B cell (primary cell): ENCODE data around the gene ZNF575. TPM values are rescaled to one million over a fixed set of nuclear protein-coding genes. Genes with fewer than 3 reads are reported as not detected.

Source experiments
- ATAC-seq: fragments of 200-7000 bp; cut with Tn5 transposase; one replicate; pipeline ENCODE4 v1.10.0; 2021; ENCODE audit warnings: low read depth, mild to moderate bottlenecking, moderate number of reproducible peaks, moderate library complexity
- CTCF ChIA-PET: fragments of 350-600 bp; sonication (Branson Sonifier 250); formaldehyde crosslinking; loops from one replicate; lab custom pipeline; 2021; ENCODE audit warnings: antibody characterized with exemption, inconsistent platforms; lab: Charles Lee
- POLR2A ChIA-PET: fragments of 350-600 bp; sonication (Branson Sonifier 250); formaldehyde crosslinking; loops from one replicate; lab custom pipeline; 2021; ENCODE audit warnings: antibody characterized with exemption; lab: Charles Lee
- DNase-seq: peaks from one replicate; pipeline ENCODE4 v3.0.0; 2013
- H2AFZ ChIP-seq: 2 replicates; pipeline ENCODE4 v1.6.1; 2012; ENCODE audit warnings: mild to moderate bottlenecking, low read depth, low read length; ENCODE audit not compliant: insufficient read depth, poor library complexity, severe bottlenecking
- H3K27ac ChIP-seq, 2 donors: 1 replicate in 1 of 2; 2 replicates in 1 of 2; pipeline ENCODE4 v1.5.1; 2012 to 2013; ENCODE audit warnings: low read length in 2 of 2, mild to moderate bottlenecking in 2 of 2, moderate library complexity in 1 of 2
- H3K27me3 ChIP-seq, 4 experiments: fragments of 200-600 bp in 1 of 4; sonication (generic) in 1 of 4; replicated peaks in 1 of 4; 1 replicate in 2 of 4; 2 replicates in 2 of 4; pipeline versions ENCODE4 v1.6.1 to v1.7.0; 2013 to 2016; ENCODE audit warnings: low read length in 3 of 4, mild to moderate bottlenecking in 2 of 4, mixed read lengths in 1 of 4, moderate library complexity in 1 of 4; ENCODE audit not compliant: insufficient read depth in 4 of 4, control insufficient read depth in 3 of 4; ENCODE audit errors: control extremely low read depth in 1 of 4
- H3K36me3 ChIP-seq, 2 experiments: replicated peaks in 1 of 2; 1 replicate in 1 of 2; 2 replicates in 1 of 2; pipeline versions ENCODE4 v1.6.1 to v1.7.1; 2013; ENCODE audit warnings: low read length in 1 of 2; ENCODE audit not compliant: insufficient read depth in 2 of 2, control insufficient read depth in 1 of 2; ENCODE audit errors: control extremely low read depth in 1 of 2, extremely low read depth in 1 of 2
- H3K4me1 ChIP-seq, 2 donors: fragments of 200-600 bp in 1 of 2; sonication (generic) in 1 of 2; 1 replicate in 1 of 2; 2 replicates in 1 of 2; pipeline versions ENCODE4 v1.5.1 to v1.6.1; 2013 to 2017; ENCODE audit warnings: low read length in 2 of 2; ENCODE audit not compliant: control insufficient read depth in 2 of 2, insufficient read depth in 2 of 2
- H3K4me2 ChIP-seq: replicated peaks from 2 replicates; pipeline ENCODE3; 2012; ENCODE audit warnings: mild to moderate bottlenecking, low read depth, low read length; ENCODE audit not compliant: poor library complexity, severe bottlenecking
- H3K4me3 ChIP-seq, 5 experiments: fragments of 200-600 bp in 1 of 5; sonication (generic) in 1 of 5; 1 replicate in 3 of 5; 2 replicates in 2 of 5; pipeline versions ENCODE4 v1.5.1 to v1.7.0; 2011 to 2016; ENCODE audit warnings: low read length in 4 of 5, mild to moderate bottlenecking in 4 of 5, low read depth in 2 of 5, control low read depth in 1 of 5, moderate library complexity in 1 of 5; ENCODE audit not compliant: insufficient read depth in 1 of 5; ENCODE audit errors: control extremely low read depth in 1 of 5, extremely low read depth in 1 of 5
- H3K79me2 ChIP-seq: fragments of 200-600 bp; sonication (generic); one replicate; pipeline ENCODE4 v1.6.0; 2016; ENCODE audit warnings: low read length; ENCODE audit not compliant: control insufficient read depth, insufficient read depth
- H3K9ac ChIP-seq: fragments of 200-600 bp; sonication (generic); 2 replicates; pipeline ENCODE4 v1.6.1; 2017; ENCODE audit warnings: mild to moderate bottlenecking, low read length, moderate library complexity
- H3K9me3 ChIP-seq, 3 donors: one replicate each; pipeline versions ENCODE4 v1.6.1 to v1.7.1; 2013; ENCODE audit warnings: low read length in 2 of 3; ENCODE audit not compliant: control insufficient read depth in 2 of 3, insufficient read depth in 1 of 3; ENCODE audit errors: control extremely low read depth in 1 of 3
- H4K20me1 ChIP-seq: 2 replicates; pipeline ENCODE4 v1.6.0; 2012; ENCODE audit warnings: mild to moderate bottlenecking, low read length; ENCODE audit not compliant: insufficient read depth, control insufficient read depth, poor library complexity, severe bottlenecking
- H3K27ac Mint-ChIP-seq: one replicate; pipeline ENCODE4 v1.8.0; 2021; ENCODE audit warnings: mixed read lengths
- H3K27me3 Mint-ChIP-seq: one replicate; pipeline ENCODE4 v1.8.0; 2021; ENCODE audit warnings: mixed read lengths
- H3K4me1 Mint-ChIP-seq: one replicate; pipeline ENCODE4 v1.8.0; 2021; ENCODE audit warnings: mixed read lengths
- H3K4me3 Mint-ChIP-seq: one replicate; pipeline ENCODE4 v1.8.0; 2021; ENCODE audit warnings: mixed read lengths
- H3K9me3 Mint-ChIP-seq: one replicate; pipeline ENCODE4 v1.8.0; 2022; ENCODE audit warnings: mixed read lengths; ENCODE audit not compliant: insufficient read depth
- CTCF ChIP-seq: fragments of 200-600 bp; IDR thresholded peaks from one replicate; pipeline ENCODE4 v1.8.0; 2022; ENCODE audit warnings: antibody characterized with exemption, mild to moderate bottlenecking
- EZH2 ChIP-seq: IDR thresholded peaks from 2 replicates; pipeline ENCODE4 v1.6.1; 2012; ENCODE audit warnings: borderline replicate concordance, low read depth, mild to moderate bottlenecking, moderate library complexity, low read length; ENCODE audit not compliant: insufficient read depth, poor library complexity, severe bottlenecking
- WGBS: methylation state at CpG from one replicate; pipeline ENCODE4 v1.1.5; 2013; ENCODE audit warnings: missing lambda C conversion rate; ENCODE audit not compliant: insufficient coverage; 5-methylcytosine and 5-hydroxymethylcytosine counted together
- intact Hi-C: fragments of 100-400 bp; cut with micrococcal nuclease; formaldehyde crosslinking; loops from one replicate; pipeline ENCODE4 v1.10.0; 2022
- polyA plus RNA-seq: library from polyadenylated mRNA; depleted of rRNA; stranded (reverse); fragments of >200 nt; gene quantifications from 2 replicates; pipeline ENCODE4 v1.2.3, GENCODE V29; 2012
- total RNA-seq, 2 donors: library from RNA; stranded (reverse); fragments of 120-200 nt in 1 of 2; gene quantifications; 1 replicate in 1 of 2; 2 replicates in 1 of 2; pipeline versions ENCODE4 v1.2.3 to v1.2.4, GENCODE V29; 2013 to 2022

The ZNF575 gene
- total and polyA plus RNA-seq, 2 donors (not counting 1 experiment from before 2014, with no cell fraction given), result 2.3 to 4.0 TPM

GRCh38 chr19:43534305-43534815, 1.4 kb downstream of the ZNF575 start:
- ChIA-PET POLR2A (interaction anchor here (0.5 to 2.7 kb wide), 4 partner anchors 30 to 134 kb away, joined by 4 to 12 read pairs (median 10); partner anchors contain the start of genes PHLDB3, PINLYP and XRCC1), CTCF (interaction anchor here (1.1 to 7.5 kb wide), 7 partner anchors 15 to 275 kb away, joined by 3 to 74 read pairs (median 5); partner anchors contain the start of genes IRGQ and ZNF576)
- 84% methylated on average over 6 of the region's 17 CpGs for WGBS
- Mint-ChIP-seq H3K27ac (peak overlapping the region; percentile 96), H3K9me3 (peaks cover 7% of the 10 kb centered on the region), H3K27me3 (no peaks in the 10 kb centered on the region), H3K4me1 (peaks cover 25% of the 10 kb centered on the region), H3K4me3 (peak overlapping the region; percentile 91)
- ATAC-seq, result no peak
- Histone ChIP-seq H3K27me3 (no peaks in the 10 kb centered on the region), H3K4me2 (peak overlapping the region; percentile 93), H4K20me1 (no peaks in the 10 kb centered on the region), H3K4me3 (peak overlapping the region in 4 of 5 experiments; percentile 71 to 94 (median 76)), H3K79me2 (no peaks in the 10 kb centered on the region), H3K4me1 (peaks cover 5 to 28% of the 10 kb centered on the region in 2 donors), H3K9me3 (peaks cover 0 to 10% (median 2%) of the 10 kb centered on the region in 3 donors), H3K9ac (peak overlapping the region; percentile 77), H3K36me3 (peaks cover 0 to 11% of the 10 kb centered on the region in 2 experiments), H3K27ac (peak overlapping the region; percentile 25 to 67), H2AFZ (peak overlapping the region; percentile 82)
- no peak for DNase-seq
- intact Hi-C loops, result loop anchor here (1.0 kb wide), 2 partner anchors 71 to 246 kb away; partner anchors contain the start of gene KCNN4
- no peak for TF ChIP-seq EZH2
- no peak for TF ChIP-seq CTCF
